ENCODE measurements around the gene RAB35.

GRCh38 chr12:120078868-120079267 is 37.7 kb downstream of the RAB35 start:
- TF ChIP-seq EZH2 (IDR thresholded peaks at IDR 0.05; ENCODE audit: borderline replicate concordance, insufficient read depth, low read length, poor library complexity, severe bottlenecking) (no peak), POLR2AphosphoS5 (IDR thresholded peaks at IDR 0.05) (no peak), MXI1 (conservative IDR thresholded peaks at IDR 0.05; ENCODE audit: poor library complexity, severe bottlenecking) (no peak), SMC3 (conservative IDR thresholded peaks at IDR 0.05; ENCODE audit: poor library complexity) (no peak), RAD21 (conservative IDR thresholded peaks at IDR 0.05) (no peak)
- TF ChIP-seq, protein P1, sequence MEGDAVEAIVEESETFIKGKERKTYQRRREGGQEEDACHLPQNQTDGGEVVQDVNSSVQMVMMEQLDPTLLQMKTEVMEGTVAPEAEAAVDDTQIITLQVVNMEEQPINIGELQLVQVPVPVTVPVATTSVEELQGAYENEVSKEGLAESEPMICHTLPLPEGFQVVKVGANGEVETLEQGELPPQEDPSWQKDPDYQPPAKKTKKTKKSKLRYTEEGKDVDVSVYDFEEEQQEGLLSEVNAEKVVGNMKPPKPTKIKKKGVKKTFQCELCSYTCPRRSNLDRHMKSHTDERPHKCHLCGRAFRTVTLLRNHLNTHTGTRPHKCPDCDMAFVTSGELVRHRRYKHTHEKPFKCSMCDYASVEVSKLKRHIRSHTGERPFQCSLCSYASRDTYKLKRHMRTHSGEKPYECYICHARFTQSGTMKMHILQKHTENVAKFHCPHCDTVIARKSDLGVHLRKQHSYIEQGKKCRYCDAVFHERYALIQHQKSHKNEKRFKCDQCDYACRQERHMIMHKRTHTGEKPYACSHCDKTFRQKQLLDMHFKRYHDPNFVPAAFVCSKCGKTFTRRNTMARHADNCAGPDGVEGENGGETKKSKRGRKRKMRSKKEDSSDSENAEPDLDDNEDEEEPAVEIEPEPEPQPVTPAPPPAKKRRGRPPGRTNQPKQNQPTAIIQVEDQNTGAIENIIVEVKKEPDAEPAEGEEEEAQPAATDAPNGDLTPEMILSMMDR (IDR thresholded peaks at IDR 0.05; ENCODE audit: poor library complexity, severe bottlenecking), result no peak
- TF ChIP-seq, protein P2, sequence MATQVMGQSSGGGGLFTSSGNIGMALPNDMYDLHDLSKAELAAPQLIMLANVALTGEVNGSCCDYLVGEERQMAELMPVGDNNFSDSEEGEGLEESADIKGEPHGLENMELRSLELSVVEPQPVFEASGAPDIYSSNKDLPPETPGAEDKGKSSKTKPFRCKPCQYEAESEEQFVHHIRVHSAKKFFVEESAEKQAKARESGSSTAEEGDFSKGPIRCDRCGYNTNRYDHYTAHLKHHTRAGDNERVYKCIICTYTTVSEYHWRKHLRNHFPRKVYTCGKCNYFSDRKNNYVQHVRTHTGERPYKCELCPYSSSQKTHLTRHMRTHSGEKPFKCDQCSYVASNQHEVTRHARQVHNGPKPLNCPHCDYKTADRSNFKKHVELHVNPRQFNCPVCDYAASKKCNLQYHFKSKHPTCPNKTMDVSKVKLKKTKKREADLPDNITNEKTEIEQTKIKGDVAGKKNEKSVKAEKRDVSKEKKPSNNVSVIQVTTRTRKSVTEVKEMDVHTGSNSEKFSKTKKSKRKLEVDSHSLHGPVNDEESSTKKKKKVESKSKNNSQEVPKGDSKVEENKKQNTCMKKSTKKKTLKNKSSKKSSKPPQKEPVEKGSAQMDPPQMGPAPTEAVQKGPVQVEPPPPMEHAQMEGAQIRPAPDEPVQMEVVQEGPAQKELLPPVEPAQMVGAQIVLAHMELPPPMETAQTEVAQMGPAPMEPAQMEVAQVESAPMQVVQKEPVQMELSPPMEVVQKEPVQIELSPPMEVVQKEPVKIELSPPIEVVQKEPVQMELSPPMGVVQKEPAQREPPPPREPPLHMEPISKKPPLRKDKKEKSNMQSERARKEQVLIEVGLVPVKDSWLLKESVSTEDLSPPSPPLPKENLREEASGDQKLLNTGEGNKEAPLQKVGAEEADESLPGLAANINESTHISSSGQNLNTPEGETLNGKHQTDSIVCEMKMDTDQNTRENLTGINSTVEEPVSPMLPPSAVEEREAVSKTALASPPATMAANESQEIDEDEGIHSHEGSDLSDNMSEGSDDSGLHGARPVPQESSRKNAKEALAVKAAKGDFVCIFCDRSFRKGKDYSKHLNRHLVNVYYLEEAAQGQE (IDR thresholded peaks at IDR 0.05; ENCODE audit: borderline replicate concordance), result no peak

Data from neural cell (in vitro differentiated cells).